ENCODE data around the gene NGFR.

The NGFR gene

GRCh38 chr17:49514071-49514721, 19.1 kb downstream of the NGFR start:
- DNase-seq (ENCODE audit: insufficient read length, low spot score) (no peak), FAIRE-seq (no peak)

GRCh38 chr17:49515196-49515770, 20.2 kb downstream of the NGFR start:
- DNase-seq (ENCODE audit: insufficient read length, low spot score) (peak; percentile 89), FAIRE-seq (peak; percentile 98)

- DNase-seq (ENCODE audit: insufficient read length, low spot score) (no peak), FAIRE-seq (no peak)
Measured at GRCh38 chr17:49516180-49516579, 21.1 kb downstream of the NGFR start.

GRCh38 chr17:49518346-49519078, 23.4 kb downstream of the NGFR start:
- FAIRE-seq (no peak), DNase-seq (ENCODE audit: insufficient read length, low spot score) (no peak)

- FAIRE-seq (no peak), DNase-seq (ENCODE audit: insufficient read length, low spot score) (no peak)
Measured at GRCh38 chr17:49519781-49520180, 24.7 kb downstream of the NGFR start.

- DNase-seq (ENCODE audit: insufficient read length, low spot score) (no peak), FAIRE-seq (no peak)
Measured at GRCh38 chr17:49520386-49521087, 25.4 kb downstream of the NGFR start.

GRCh38 chr17:49521088-49521450, 26.0 kb downstream of the NGFR start:
- DNase-seq (ENCODE audit: insufficient read length, low spot score) (no peak), FAIRE-seq (no peak)

- no peak for FAIRE-seq
Measured at GRCh38 chr17:49521471-49522356, 26.6 kb downstream of the NGFR start.

GRCh38 chr17:49522357-49522890, 27.3 kb downstream of the NGFR start:
- no peak for DNase-seq (ENCODE audit: insufficient read length, low spot score)
- no peak for FAIRE-seq

More at GRCh38 chr17:49521471-49522356, 26.6 kb downstream of the NGFR start:
- DNase-seq (ENCODE audit: insufficient read length, low spot score), result no peak

GRCh38 chr17:49523196-49523595, 28.1 kb downstream of the NGFR start:
- FAIRE-seq, result no peak
- no peak for DNase-seq (ENCODE audit: insufficient read length, low spot score)

- no peak for FAIRE-seq
- DNase-seq (ENCODE audit: insufficient read length, low spot score), result no peak
Measured at GRCh38 chr17:49523706-49524472, 28.8 kb downstream of the NGFR start.

GRCh38 chr17:49524473-49525359, 29.6 kb downstream of the NGFR start:
- DNase-seq (ENCODE audit: insufficient read length, low spot score) (no peak), FAIRE-seq (no peak)

- DNase-seq (ENCODE audit: insufficient read length, low spot score), result no peak
- no peak for FAIRE-seq
Measured at GRCh38 chr17:49525831-49526741, 31.0 kb downstream of the NGFR start.

GRCh38 chr17:49527927-49528651, 33.0 kb downstream of the NGFR start:
- no peak for DNase-seq (ENCODE audit: insufficient read length, low spot score)
- FAIRE-seq, result no peak

- DNase-seq (ENCODE audit: insufficient read length, low spot score) (no peak), FAIRE-seq (no peak)
Measured at GRCh38 chr17:49528966-49529365, 33.9 kb downstream of the NGFR start.

GRCh38 chr17:49530118-49530517, 35.0 kb downstream of the NGFR start:
- DNase-seq (ENCODE audit: insufficient read length, low spot score), result no peak
- FAIRE-seq, result no peak

- FAIRE-seq (no peak), DNase-seq (ENCODE audit: insufficient read length, low spot score) (no peak)
Measured at GRCh38 chr17:49543860-49544259, 48.8 kb downstream of the NGFR start.

Data from GM19239 (cell line).